ENCODE measurements around the gene TUT7. TPM values are rescaled to one million over a fixed set of nuclear protein-coding genes. Genes with fewer than 3 reads are reported as not detected.

The TUT7 gene
- total and polyA plus RNA-seq, 4 donors: 15.5 to 47.7 (median 26.2) TPM

DNA sequence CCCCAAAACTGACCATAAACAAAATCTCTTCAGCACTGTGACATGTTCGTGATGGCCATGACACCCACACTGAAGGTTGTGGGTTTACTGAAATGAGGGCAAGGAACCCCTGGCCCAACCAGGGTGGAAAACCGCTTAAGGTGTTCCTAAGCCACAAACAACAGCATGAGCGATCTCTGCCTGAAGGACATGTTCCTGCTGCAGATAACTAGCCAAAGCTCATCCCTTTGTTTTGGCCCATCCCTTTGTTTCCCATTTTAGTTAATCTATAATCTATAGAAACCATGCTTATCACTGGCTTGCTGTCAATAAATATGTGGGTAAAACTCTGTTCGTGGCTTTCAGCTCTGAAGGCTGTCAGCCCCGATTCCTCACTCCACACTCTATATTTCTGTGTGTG lies 21.8 kb upstream of the TUT7 start:
- Histone ChIP-seq H3K36me3 (ENCODE audit: control insufficient read depth in 4 of 4, insufficient read depth in 4 of 4, low read length in 4 of 4) (no peaks in the 10 kb centered on the region), H3K4me1 (ENCODE audit: control insufficient read depth in 5 of 5, insufficient read depth in 5 of 5, low read length in 5 of 5) (no peaks in the 10 kb centered on the region), H3K27me3 (ENCODE audit: control insufficient read depth in 3 of 3, insufficient read depth in 3 of 3, low read length in 2 of 3) (no peaks in the 10 kb centered on the region), H3K9ac (ENCODE audit: insufficient read depth in 1 of 2, low read length in 2 of 2) (no peak overlapping the region), H3K27ac (ENCODE audit: low read depth in 1 of 2, low read length in 1 of 2) (no peak overlapping the region), H3K9me3 (ENCODE audit: control insufficient read depth in 4 of 4, insufficient read depth in 3 of 4, low read length in 3 of 4) (peaks cover 0 to 6% (median 5%) of the 10 kb centered on the region in 4 donors), H3K4me3 (no peak overlapping the region)
- TF ChIP-seq, protein P1, sequence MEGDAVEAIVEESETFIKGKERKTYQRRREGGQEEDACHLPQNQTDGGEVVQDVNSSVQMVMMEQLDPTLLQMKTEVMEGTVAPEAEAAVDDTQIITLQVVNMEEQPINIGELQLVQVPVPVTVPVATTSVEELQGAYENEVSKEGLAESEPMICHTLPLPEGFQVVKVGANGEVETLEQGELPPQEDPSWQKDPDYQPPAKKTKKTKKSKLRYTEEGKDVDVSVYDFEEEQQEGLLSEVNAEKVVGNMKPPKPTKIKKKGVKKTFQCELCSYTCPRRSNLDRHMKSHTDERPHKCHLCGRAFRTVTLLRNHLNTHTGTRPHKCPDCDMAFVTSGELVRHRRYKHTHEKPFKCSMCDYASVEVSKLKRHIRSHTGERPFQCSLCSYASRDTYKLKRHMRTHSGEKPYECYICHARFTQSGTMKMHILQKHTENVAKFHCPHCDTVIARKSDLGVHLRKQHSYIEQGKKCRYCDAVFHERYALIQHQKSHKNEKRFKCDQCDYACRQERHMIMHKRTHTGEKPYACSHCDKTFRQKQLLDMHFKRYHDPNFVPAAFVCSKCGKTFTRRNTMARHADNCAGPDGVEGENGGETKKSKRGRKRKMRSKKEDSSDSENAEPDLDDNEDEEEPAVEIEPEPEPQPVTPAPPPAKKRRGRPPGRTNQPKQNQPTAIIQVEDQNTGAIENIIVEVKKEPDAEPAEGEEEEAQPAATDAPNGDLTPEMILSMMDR (IDR thresholded peaks at IDR 0.05; ENCODE audit: control extremely low read depth, extremely low read depth): no peak
- 92 to 96% methylated on average over 5 of the region's 5 CpGs for WGBS, 2 donors
- DNase-seq (no peak), ATAC-seq (ENCODE audit: insufficient read depth, low FRiP score) (no peak)

DNA sequence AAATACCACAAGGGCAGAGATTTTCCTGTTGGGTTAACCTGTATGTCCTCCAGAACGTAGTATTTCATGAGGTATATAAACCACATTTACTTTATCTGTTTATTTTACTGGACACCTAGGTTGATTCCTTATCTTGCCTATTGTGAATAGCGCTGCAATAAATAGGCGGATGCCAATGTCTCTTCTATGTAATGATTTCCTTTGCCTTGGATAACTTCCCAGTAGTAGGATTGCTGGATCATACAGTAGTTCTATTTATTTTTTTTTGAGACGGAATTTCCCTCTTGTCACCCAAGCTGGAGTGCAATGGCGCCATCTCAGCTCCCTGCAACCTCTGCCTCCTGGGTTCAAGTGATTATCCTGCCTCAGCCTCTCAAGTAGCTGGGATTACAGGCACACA lies 15.6 kb upstream of the TUT7 start:
- TF ChIP-seq, protein P1 (IDR thresholded peaks at IDR 0.05; ENCODE audit: control extremely low read depth, extremely low read depth): no peak
- H3K36me3 ChIP-seq (ENCODE audit: control insufficient read depth in 4 of 4, insufficient read depth in 4 of 4, low read length in 4 of 4): no peaks in the 10 kb centered on the region
- peaks cover 0 to 13% (median 7%) of the 10 kb centered on the region in 4 donors for H3K9me3 ChIP-seq (ENCODE audit: control insufficient read depth in 4 of 4, insufficient read depth in 3 of 4, low read length in 3 of 4)
- no peak overlapping the region for H3K27ac ChIP-seq (ENCODE audit: low read depth in 1 of 2, low read length in 1 of 2)
- H3K27me3 ChIP-seq (ENCODE audit: control insufficient read depth in 3 of 3, insufficient read depth in 3 of 3, low read length in 2 of 3): no peaks in the 10 kb centered on the region
- DNase-seq (no peak), ATAC-seq (ENCODE audit: insufficient read depth, low FRiP score) (no peak)
- no peaks in the 10 kb centered on the region for H3K4me1 ChIP-seq (ENCODE audit: control insufficient read depth in 5 of 5, insufficient read depth in 5 of 5, low read length in 5 of 5)
- no peak overlapping the region for H3K9ac ChIP-seq (ENCODE audit: insufficient read depth in 1 of 2, low read length in 2 of 2)
- no peak overlapping the region for H3K4me3 ChIP-seq
- whole genome bisulfite sequencing, 2 donors: 64 to 80% methylated on average over 5 of the region's 5 CpGs

DNA sequence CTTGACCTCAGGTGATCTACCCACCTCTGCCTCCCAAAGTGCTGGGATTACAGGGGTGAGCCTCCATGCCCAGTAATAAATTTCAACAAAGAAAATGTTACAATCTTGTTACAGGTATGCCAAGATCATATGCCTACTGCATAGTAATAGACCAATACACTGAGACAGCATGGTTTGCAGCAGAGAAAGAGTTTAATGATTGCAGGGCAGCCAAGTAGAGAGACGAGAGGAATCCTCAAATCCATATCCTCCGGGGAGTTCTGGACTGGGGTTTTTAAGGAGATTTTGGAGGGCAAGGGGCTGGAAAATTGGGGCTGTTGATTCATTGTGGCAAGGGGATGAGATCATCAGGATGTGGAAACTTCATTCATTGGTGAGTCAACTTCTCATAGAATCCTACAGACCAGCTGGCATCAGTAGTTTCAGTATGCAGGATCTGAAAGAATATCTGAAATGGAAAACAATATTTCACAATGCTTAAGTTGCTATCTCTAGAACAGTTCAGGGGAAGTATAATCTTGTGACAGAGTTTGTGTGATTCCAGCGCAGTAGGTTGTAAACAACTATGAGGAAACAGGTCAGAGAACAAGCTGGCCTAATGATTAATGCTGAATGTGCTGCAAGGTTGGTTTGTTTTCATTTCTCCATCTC lies 14.8 kb upstream of the TUT7 start:
- WGBS, 2 donors: 67 to 71% methylated on average over 3 of the region's 3 CpGs
- H3K27ac ChIP-seq (ENCODE audit: low read depth in 1 of 2, low read length in 1 of 2): peak overlapping the region in 1 of 2 donors; percentile 14
- H3K9me3 ChIP-seq (ENCODE audit: control insufficient read depth in 4 of 4, insufficient read depth in 3 of 4, low read length in 3 of 4): peaks cover 0 to 13% (median 7%) of the 10 kb centered on the region in 4 donors
- H3K27me3 ChIP-seq (ENCODE audit: control insufficient read depth in 3 of 3, insufficient read depth in 3 of 3, low read length in 2 of 3): no peaks in the 10 kb centered on the region
- no peaks in the 10 kb centered on the region for H3K36me3 ChIP-seq (ENCODE audit: control insufficient read depth in 4 of 4, insufficient read depth in 4 of 4, low read length in 4 of 4)
- no peak for DNase-seq
- H3K9ac ChIP-seq (ENCODE audit: insufficient read depth in 1 of 2, low read length in 2 of 2): no peak overlapping the region
- no peak overlapping the region for H3K4me3 ChIP-seq
- ATAC-seq (ENCODE audit: insufficient read depth, low FRiP score): no peak
- TF ChIP-seq, protein P1 (IDR thresholded peaks at IDR 0.05; ENCODE audit: control extremely low read depth, extremely low read depth): no peak
- no peaks in the 10 kb centered on the region for H3K4me1 ChIP-seq (ENCODE audit: control insufficient read depth in 5 of 5, insufficient read depth in 5 of 5, low read length in 5 of 5)

DNA sequence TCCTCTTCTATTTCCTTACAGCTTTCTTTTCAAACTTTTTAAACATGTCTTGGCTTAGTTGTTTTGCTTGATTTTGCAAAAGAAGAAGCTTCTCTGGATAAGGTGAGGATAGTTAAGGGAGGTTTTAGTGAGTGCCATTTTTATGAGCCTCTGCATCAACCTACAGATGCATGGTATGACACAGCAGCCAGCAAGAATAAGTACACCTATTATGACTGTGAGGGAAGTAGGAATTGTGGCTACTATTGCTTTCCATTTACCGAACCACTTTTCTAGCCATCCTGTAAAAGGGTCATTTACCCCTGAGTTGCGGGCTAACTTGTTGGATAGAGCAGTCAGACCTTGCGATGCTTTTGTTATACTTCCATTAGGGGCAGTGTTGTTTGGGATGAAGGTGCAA lies 7.0 kb upstream of the TUT7 start:
- no peak overlapping the region for H3K27ac ChIP-seq (ENCODE audit: low read depth in 1 of 2, low read length in 1 of 2)
- 93 to 98% methylated on average over 3 of the region's 3 CpGs for WGBS, 2 donors
- no peak overlapping the region for H3K9ac ChIP-seq (ENCODE audit: insufficient read depth in 1 of 2, low read length in 2 of 2)
- H3K36me3 ChIP-seq (ENCODE audit: control insufficient read depth in 4 of 4, insufficient read depth in 4 of 4, low read length in 4 of 4): no peaks in the 10 kb centered on the region
- H3K27me3 ChIP-seq (ENCODE audit: control insufficient read depth in 3 of 3, insufficient read depth in 3 of 3, low read length in 2 of 3): no peaks in the 10 kb centered on the region
- TF ChIP-seq, protein P1 (IDR thresholded peaks at IDR 0.05; ENCODE audit: control extremely low read depth, extremely low read depth): no peak
- DNase-seq (no peak), ATAC-seq (ENCODE audit: insufficient read depth, low FRiP score) (no peak)
- peaks cover 0 to 2% (median 0%) of the 10 kb centered on the region in 5 donors for H3K4me1 ChIP-seq (ENCODE audit: control insufficient read depth in 5 of 5, insufficient read depth in 5 of 5, low read length in 5 of 5)
- H3K4me3 ChIP-seq: no peak overlapping the region
- H3K9me3 ChIP-seq (ENCODE audit: control insufficient read depth in 4 of 4, insufficient read depth in 3 of 4, low read length in 3 of 4): no peaks in the 10 kb centered on the region

Measured in lung (tissue), 12 donors.